GM19467 (cell line): Measurements from ENCODE around the gene MLIP.
"Not testable (repeated sequence)": the region's sequence is repeated elsewhere in the genome, so short reads cannot be mapped to it uniquely, and the experiment has no call there.

Source experiments
- ATAC-seq: cut with Tn5 transposase; IDR thresholded peaks from one replicate; pipeline ENCODE4 v1.9.1; 2021; ENCODE audit warnings: mild to moderate bottlenecking, moderate library complexity; ENCODE audit not compliant: unreplicated experiment

MLIP gene

GRCh38 chr6:54216336-54216735 is 105.1 kb downstream of the MLIP start:
- no peak for ATAC-seq

- ATAC-seq, result no peak
Observed at GRCh38 chr6:54217018-54217417, 105.8 kb downstream of the MLIP start.

- ATAC-seq, result no peak
Observed at GRCh38 chr6:54222217-54222616, 111.0 kb downstream of the MLIP start.

GRCh38 chr6:54232703-54233102 is 121.5 kb downstream of the MLIP start:
- no peak for ATAC-seq

GRCh38 chr6:54234539-54234938 is 123.3 kb downstream of the MLIP start:
- ATAC-seq, result no peak

- no peak for ATAC-seq
Observed at GRCh38 chr6:54236984-54237383, 125.7 kb downstream of the MLIP start.

- ATAC-seq, result no peak
Observed at GRCh38 chr6:54238396-54238795, 127.2 kb downstream of the MLIP start.

- no peak for ATAC-seq
Observed at GRCh38 chr6:54243699-54244098, 132.5 kb downstream of the MLIP start.

GRCh38 chr6:54244430-54244829 is 133.2 kb downstream of the MLIP start:
- ATAC-seq, result peak; percentile 54

- ATAC-seq, result no peak
Observed at GRCh38 chr6:54245265-54245664, 134.0 kb downstream of the MLIP start.

GRCh38 chr6:54248319-54248718 is 137.1 kb downstream of the MLIP start:
- ATAC-seq, result no peak

GRCh38 chr6:54248994-54249393 is 137.8 kb downstream of the MLIP start:
- no peak for ATAC-seq

GRCh38 chr6:54249812-54250211 is 138.6 kb downstream of the MLIP start:
- not testable (repeated sequence) for ATAC-seq

GRCh38 chr6:54252496-54252895 is 141.3 kb downstream of the MLIP start:
- ATAC-seq, result no peak

GRCh38 chr6:54252916-54253315 is 141.7 kb downstream of the MLIP start:
- no peak for ATAC-seq

GRCh38 chr6:54254886-54255285 is 143.6 kb downstream of the MLIP start:
- no peak for ATAC-seq

GRCh38 chr6:54255886-54256285 is 144.6 kb downstream of the MLIP start:
- no peak for ATAC-seq

- no peak for ATAC-seq
Observed at GRCh38 chr6:54260025-54260424, 148.8 kb downstream of the MLIP start.

- ATAC-seq, result no peak
Observed at GRCh38 chr6:54262499-54262898, 151.3 kb downstream of the MLIP start.

GRCh38 chr6:54262971-54263370 is 151.7 kb downstream of the MLIP start:
- no peak for ATAC-seq

GRCh38 chr6:54264581-54265272 is 153.5 kb downstream of the MLIP start:
- no peak for ATAC-seq

GRCh38 chr6:54266400-54266923 is 155.2 kb downstream of the MLIP start:
- ATAC-seq, result no peak

GRCh38 chr6:54267798-54268197 is 156.6 kb downstream of the MLIP start:
- no peak for ATAC-seq
